Mesothelial cell of epicardium (in vitro differentiated cells): ENCODE data around the gene PAFAH1B1. TPM values are rescaled to one million over a fixed set of nuclear protein-coding genes. Genes with fewer than 3 reads are reported as not detected.
A peak's percentile ranks its signal among the peaks of the same experiment; 100 is the strongest.

Experiments used
- DNase-seq, 2 experiments: peaks; one replicate each; pipeline ENCODE4 v3.0.0; 2021; ENCODE audit warnings: low spot score in 2 of 2; ENCODE audit not compliant: unreplicated experiment in 2 of 2
- H3K27ac Mint-ChIP-seq: 2 replicates; pipeline ENCODE4 v1.8.0; 2021; ENCODE audit warnings: mixed read lengths
- H3K27me3 Mint-ChIP-seq: 2 replicates; pipeline ENCODE4 v1.8.0; 2021; ENCODE audit warnings: low read depth, mixed read lengths
- H3K36me3 Mint-ChIP-seq: 2 replicates; pipeline ENCODE4 v1.8.0; 2021; ENCODE audit warnings: mixed read lengths
- H3K4me1 Mint-ChIP-seq: 2 replicates; pipeline ENCODE4 v1.8.0; 2021; ENCODE audit warnings: mixed read lengths
- H3K4me3 Mint-ChIP-seq: 2 replicates; pipeline ENCODE4 v1.8.0; 2021; ENCODE audit warnings: mild to moderate bottlenecking, moderate library complexity, mixed read lengths
- H3K9me3 Mint-ChIP-seq: 2 replicates; pipeline ENCODE4 v1.8.0; 2021; ENCODE audit warnings: mixed read lengths
- total RNA-seq: library from RNA; stranded (reverse); gene quantifications from 3 replicates; pipeline ENCODE4 v1.2.1, GENCODE V29; 2021
- TF ChIP-seq, protein P1 (sequence below): fragments of 200-600 bp; sonication (generic); IDR thresholded peaks from one replicate; pipeline ENCODE4 v1.5.0; 2021; ENCODE audit warnings: antibody characterized with exemption; ENCODE audit not compliant: unreplicated experiment

PAFAH1B1 gene
- total RNA-seq, 1 donor from 2014 or later, result 144 TPM

DNA sequence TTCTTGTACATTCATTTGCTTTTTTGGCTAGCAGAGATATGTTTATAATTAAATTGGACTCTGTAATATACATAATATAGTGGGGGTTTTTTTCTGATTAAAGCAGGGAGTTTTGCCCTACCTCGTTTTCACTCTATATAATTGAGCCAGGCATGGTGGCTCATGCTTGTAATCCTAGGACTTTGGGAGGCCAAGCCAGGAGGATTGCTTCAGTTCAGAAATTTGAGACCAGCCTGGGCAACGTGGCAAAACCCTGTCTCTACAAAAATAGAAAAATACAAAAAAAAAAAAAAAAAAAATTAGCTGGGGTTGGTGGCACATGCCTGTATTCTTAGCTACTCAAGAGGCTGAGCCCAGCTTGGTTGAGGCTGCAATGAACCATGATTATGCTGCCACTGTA is 42.2 kb downstream of the PAFAH1B1 start:
- DNase-seq, result no peak
- Mint-ChIP-seq H3K27ac (peak overlapping the region; percentile 53), H3K4me1 (peaks cover 14% of the 10 kb centered on the region), H3K27me3 (no peaks in the 10 kb centered on the region), H3K9me3 (no peaks in the 10 kb centered on the region), H3K4me3 (no peak overlapping the region), H3K36me3 (peaks cover 11% of the 10 kb centered on the region)
- TF ChIP-seq, protein P1, sequence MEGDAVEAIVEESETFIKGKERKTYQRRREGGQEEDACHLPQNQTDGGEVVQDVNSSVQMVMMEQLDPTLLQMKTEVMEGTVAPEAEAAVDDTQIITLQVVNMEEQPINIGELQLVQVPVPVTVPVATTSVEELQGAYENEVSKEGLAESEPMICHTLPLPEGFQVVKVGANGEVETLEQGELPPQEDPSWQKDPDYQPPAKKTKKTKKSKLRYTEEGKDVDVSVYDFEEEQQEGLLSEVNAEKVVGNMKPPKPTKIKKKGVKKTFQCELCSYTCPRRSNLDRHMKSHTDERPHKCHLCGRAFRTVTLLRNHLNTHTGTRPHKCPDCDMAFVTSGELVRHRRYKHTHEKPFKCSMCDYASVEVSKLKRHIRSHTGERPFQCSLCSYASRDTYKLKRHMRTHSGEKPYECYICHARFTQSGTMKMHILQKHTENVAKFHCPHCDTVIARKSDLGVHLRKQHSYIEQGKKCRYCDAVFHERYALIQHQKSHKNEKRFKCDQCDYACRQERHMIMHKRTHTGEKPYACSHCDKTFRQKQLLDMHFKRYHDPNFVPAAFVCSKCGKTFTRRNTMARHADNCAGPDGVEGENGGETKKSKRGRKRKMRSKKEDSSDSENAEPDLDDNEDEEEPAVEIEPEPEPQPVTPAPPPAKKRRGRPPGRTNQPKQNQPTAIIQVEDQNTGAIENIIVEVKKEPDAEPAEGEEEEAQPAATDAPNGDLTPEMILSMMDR, result no peak

DNA sequence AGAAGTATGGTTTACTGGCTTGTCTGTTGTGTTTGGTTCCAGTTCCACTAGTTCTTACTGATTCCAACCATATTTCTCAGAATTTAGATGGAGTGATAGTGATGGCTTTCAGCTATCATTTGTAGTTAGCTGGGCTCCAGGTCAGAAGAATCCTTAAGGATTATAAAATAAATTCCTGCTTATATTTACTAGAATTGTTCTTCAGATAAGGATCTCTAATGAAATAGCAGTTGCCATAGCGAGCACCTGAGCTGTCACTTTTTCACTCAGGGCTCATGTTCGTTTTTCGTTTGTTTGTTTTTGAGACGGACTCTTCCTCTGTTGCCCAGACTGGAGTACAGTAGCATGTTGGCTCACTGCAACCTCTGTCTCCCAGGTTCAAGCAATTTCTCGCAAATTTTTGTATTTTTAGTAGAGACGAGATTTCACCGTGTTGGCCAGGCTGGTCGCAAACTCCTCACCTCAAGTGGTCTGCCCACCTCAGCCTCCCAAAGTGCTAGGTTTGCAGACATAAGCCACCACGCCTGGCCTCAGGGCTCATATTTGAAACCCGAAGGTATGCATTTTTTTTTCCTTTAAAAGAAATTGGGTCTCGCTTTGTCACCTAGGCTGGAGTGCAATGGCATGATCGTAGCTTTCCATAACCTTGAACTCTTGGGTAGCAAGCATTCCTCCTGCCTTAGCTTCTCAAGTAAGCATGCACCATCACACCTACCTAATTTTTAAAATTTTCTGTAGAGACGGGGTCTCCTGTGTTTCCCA is 42.9 kb downstream of the PAFAH1B1 start:
- H3K4me1 Mint-ChIP-seq, result peaks cover 11% of the 10 kb centered on the region
- no peak overlapping the region for H3K4me3 Mint-ChIP-seq
- TF ChIP-seq, protein P1, result no peak
- H3K36me3 Mint-ChIP-seq, result peaks cover 15% of the 10 kb centered on the region
- no peak for DNase-seq
- H3K9me3 Mint-ChIP-seq, result no peaks in the 10 kb centered on the region
- H3K27ac Mint-ChIP-seq, result peak overlapping the region; percentile 53
- H3K27me3 Mint-ChIP-seq, result no peaks in the 10 kb centered on the region

DNA sequence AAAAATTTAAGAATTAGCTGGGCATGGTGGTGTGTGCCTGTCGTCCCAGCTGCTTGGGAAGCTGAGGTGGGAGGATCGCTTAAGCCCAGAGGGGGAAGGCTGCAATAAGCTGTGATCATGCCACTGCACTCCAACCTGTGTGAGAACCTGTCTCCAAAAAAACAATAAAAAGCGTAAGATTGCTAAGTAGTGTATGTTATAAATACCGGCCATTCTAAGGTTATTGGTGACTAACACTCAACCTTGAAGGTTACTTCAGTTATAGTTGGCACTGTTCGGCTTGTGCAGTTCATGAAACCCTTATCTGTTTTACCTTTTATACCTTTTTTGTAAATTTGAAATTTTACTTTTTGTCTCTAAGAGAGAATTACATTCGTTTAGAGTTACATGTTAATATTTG is 44.0 kb downstream of the PAFAH1B1 start:
- no peak overlapping the region for H3K27ac Mint-ChIP-seq
- no peaks in the 10 kb centered on the region for H3K9me3 Mint-ChIP-seq
- DNase-seq, result no peak
- H3K4me3 Mint-ChIP-seq, result no peak overlapping the region
- TF ChIP-seq, protein P1, result no peak
- H3K27me3 Mint-ChIP-seq, result no peaks in the 10 kb centered on the region
- peaks cover 6% of the 10 kb centered on the region for H3K4me1 Mint-ChIP-seq
- H3K36me3 Mint-ChIP-seq, result peaks cover 23% of the 10 kb centered on the region

DNA sequence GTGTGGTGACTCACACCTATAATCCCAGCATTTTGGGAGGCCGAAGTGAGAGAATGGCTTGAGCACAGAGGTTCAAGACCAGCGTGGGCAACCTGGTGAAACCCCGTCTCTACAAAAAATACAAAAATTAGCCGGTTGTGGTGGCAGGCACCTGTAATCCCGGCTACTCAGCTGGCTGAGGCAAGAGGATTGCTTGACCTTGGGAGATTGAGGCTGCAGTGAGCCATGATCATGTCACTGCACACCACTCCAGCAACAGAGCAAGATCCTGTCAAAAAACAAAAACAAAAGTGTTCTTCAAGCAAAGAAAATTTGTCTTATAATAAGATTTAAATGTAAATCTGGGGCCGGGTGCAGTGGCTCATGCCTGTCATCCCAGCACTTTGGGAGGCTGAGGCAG is 51.5 kb downstream of the PAFAH1B1 start:
- DNase-seq, result no peak
- no peaks in the 10 kb centered on the region for H3K27me3 Mint-ChIP-seq
- peaks cover 29% of the 10 kb centered on the region for H3K36me3 Mint-ChIP-seq
- H3K4me3 Mint-ChIP-seq, result no peak overlapping the region
- H3K4me1 Mint-ChIP-seq, result no peaks in the 10 kb centered on the region
- H3K9me3 Mint-ChIP-seq, result no peaks in the 10 kb centered on the region
- H3K27ac Mint-ChIP-seq, result no peak overlapping the region
- TF ChIP-seq, protein P1, result no peak

DNA sequence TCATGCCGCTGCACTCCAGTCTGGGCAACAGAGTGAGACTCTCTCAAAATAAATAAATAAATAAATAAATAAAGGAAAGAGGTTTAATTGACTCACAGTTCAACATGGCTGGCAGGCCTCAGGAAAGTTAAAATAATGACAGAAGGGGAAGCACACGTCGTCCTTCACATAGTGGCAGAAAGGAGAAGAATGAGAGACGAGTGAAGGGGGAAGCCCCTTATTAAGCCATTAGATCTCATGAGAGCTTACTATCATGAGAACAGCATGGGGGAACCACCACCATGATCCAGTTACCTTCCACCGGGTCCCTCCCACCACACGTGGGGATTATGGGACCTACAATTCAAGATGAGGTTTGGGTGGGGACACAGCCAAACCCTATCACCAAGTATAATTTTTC is 54.5 kb downstream of the PAFAH1B1 start:
- Mint-ChIP-seq H3K27me3 (no peaks in the 10 kb centered on the region), H3K27ac (no peak overlapping the region), H3K9me3 (peaks cover 5% of the 10 kb centered on the region), H3K36me3 (peaks cover 33% of the 10 kb centered on the region), H3K4me3 (no peak overlapping the region), H3K4me1 (no peaks in the 10 kb centered on the region)
- TF ChIP-seq, protein P1, result no peak
- DNase-seq, result no peak
